ENCODE measurements around the gene ASPSCR1. TPM values are rescaled to one million over a fixed set of nuclear protein-coding genes. Genes with fewer than 3 reads are reported as not detected.
A peak's percentile ranks its signal among the peaks of the same experiment; 100 is the strongest.

Gene ASPSCR1
- total RNA-seq, 1 experiment from 2014 or later = 37.7 TPM

- H3K4me1 Mint-ChIP-seq (ENCODE audit: low read depth, unreplicated experiment) = no peaks in the 10 kb centered on the region
- no peaks in the 10 kb centered on the region for H3K9me3 Mint-ChIP-seq (ENCODE audit: low read depth, unreplicated experiment)
- CTCF ChIA-PET = interaction anchor here (0.6 kb wide), 1 partner anchor 77 kb away, joined by 7 read pairs; no protein-coding TSS in a partner anchor
- no peak overlapping the region for H3K27ac Mint-ChIP-seq (ENCODE audit: unreplicated experiment)
- TF ChIP-seq, protein P1, sequence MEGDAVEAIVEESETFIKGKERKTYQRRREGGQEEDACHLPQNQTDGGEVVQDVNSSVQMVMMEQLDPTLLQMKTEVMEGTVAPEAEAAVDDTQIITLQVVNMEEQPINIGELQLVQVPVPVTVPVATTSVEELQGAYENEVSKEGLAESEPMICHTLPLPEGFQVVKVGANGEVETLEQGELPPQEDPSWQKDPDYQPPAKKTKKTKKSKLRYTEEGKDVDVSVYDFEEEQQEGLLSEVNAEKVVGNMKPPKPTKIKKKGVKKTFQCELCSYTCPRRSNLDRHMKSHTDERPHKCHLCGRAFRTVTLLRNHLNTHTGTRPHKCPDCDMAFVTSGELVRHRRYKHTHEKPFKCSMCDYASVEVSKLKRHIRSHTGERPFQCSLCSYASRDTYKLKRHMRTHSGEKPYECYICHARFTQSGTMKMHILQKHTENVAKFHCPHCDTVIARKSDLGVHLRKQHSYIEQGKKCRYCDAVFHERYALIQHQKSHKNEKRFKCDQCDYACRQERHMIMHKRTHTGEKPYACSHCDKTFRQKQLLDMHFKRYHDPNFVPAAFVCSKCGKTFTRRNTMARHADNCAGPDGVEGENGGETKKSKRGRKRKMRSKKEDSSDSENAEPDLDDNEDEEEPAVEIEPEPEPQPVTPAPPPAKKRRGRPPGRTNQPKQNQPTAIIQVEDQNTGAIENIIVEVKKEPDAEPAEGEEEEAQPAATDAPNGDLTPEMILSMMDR (IDR thresholded peaks at IDR 0.05; ENCODE audit: unreplicated experiment) = no peak
- intact Hi-C loops (cut with micrococcal nuclease; ENCODE audit: unreplicated experiment) = no loop called here
- peaks cover 84% of the 10 kb centered on the region for H3K36me3 Mint-ChIP-seq (ENCODE audit: insufficient read depth, unreplicated experiment)
- no peak for DNase-seq
- H3K4me3 Mint-ChIP-seq (ENCODE audit: low read depth, unreplicated experiment) = no peak overlapping the region
- BruUV-seq (replicated peaks) = TSS peak; percentile 49
- no peaks in the 10 kb centered on the region for H3K27me3 Mint-ChIP-seq (ENCODE audit: unreplicated experiment)
Measured at GRCh38 chr17:82056729-82057621, 79.5 kb downstream of the ASPSCR1 start.

- Mint-ChIP-seq H3K4me3 (ENCODE audit: low read depth, unreplicated experiment) (no peak overlapping the region), H3K27ac (ENCODE audit: unreplicated experiment) (no peak overlapping the region), H3K27me3 (ENCODE audit: unreplicated experiment) (no peaks in the 10 kb centered on the region), H3K36me3 (ENCODE audit: insufficient read depth, unreplicated experiment) (peaks cover 72% of the 10 kb centered on the region), H3K4me1 (ENCODE audit: low read depth, unreplicated experiment) (no peaks in the 10 kb centered on the region), H3K9me3 (ENCODE audit: low read depth, unreplicated experiment) (no peaks in the 10 kb centered on the region)
- no peak for DNase-seq
- intact Hi-C loops (cut with micrococcal nuclease; ENCODE audit: unreplicated experiment) = no loop called here
- TF ChIP-seq, protein P1 (IDR thresholded peaks at IDR 0.05; ENCODE audit: unreplicated experiment) = no peak
- BruUV-seq (replicated peaks) = no TSS peak
- CTCF ChIA-PET = no interaction called here
Measured at GRCh38 chr17:82058230-82058854, 80.9 kb downstream of the ASPSCR1 start.

DNA sequence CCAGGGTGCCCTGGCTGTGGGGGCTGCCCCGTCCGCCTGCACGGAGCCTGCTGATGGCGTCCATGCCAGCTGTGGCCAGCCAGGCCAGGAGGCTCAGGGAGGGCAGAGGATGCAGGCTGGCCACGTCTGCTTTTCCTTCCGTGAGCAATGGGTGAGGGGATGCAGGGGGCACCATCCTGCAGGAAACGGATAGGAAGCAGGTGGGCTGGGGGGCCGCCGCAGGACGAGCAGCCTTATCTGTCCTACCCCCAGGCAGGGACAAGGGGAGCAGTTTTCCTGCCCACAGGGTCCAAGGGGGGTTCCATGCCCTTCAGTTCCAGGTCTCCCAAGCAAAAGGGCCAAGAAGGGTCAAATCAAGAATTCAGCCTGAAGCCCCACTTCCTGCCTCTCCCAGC lies 81.4 kb downstream of the ASPSCR1 start:
- TF ChIP-seq, protein P1 (IDR thresholded peaks at IDR 0.05; ENCODE audit: unreplicated experiment) = no peak
- DNase-seq = no peak
- no peaks in the 10 kb centered on the region for H3K27me3 Mint-ChIP-seq (ENCODE audit: unreplicated experiment)
- H3K36me3 Mint-ChIP-seq (ENCODE audit: insufficient read depth, unreplicated experiment) = peaks cover 68% of the 10 kb centered on the region
- CTCF ChIA-PET = interaction anchor here (0.6 kb wide), 1 partner anchor 16 kb away, joined by 3 read pairs; no protein-coding TSS in a partner anchor
- no peak overlapping the region for H3K27ac Mint-ChIP-seq (ENCODE audit: unreplicated experiment)
- intact Hi-C loops (cut with micrococcal nuclease; ENCODE audit: unreplicated experiment) = no loop called here
- H3K4me3 Mint-ChIP-seq (ENCODE audit: low read depth, unreplicated experiment) = no peak overlapping the region
- H3K4me1 Mint-ChIP-seq (ENCODE audit: low read depth, unreplicated experiment) = no peaks in the 10 kb centered on the region
- no peaks in the 10 kb centered on the region for H3K9me3 Mint-ChIP-seq (ENCODE audit: low read depth, unreplicated experiment)
- BruUV-seq (replicated peaks) = no TSS peak

- H3K9me3 Mint-ChIP-seq (ENCODE audit: low read depth, unreplicated experiment) = no peaks in the 10 kb centered on the region
- peaks cover 68% of the 10 kb centered on the region for H3K36me3 Mint-ChIP-seq (ENCODE audit: insufficient read depth, unreplicated experiment)
- DNase-seq = no peak
- TF ChIP-seq, protein P1 (IDR thresholded peaks at IDR 0.05; ENCODE audit: unreplicated experiment) = no peak
- no peaks in the 10 kb centered on the region for H3K27me3 Mint-ChIP-seq (ENCODE audit: unreplicated experiment)
- no peak overlapping the region for H3K4me3 Mint-ChIP-seq (ENCODE audit: low read depth, unreplicated experiment)
- CTCF ChIA-PET = interaction anchor here (0.6 kb wide), 1 partner anchor 15 kb away, joined by 3 read pairs; no protein-coding TSS in a partner anchor
- H3K27ac Mint-ChIP-seq (ENCODE audit: unreplicated experiment) = no peak overlapping the region
- no TSS peak for BruUV-seq (replicated peaks)
- no peaks in the 10 kb centered on the region for H3K4me1 Mint-ChIP-seq (ENCODE audit: low read depth, unreplicated experiment)
- intact Hi-C loops (cut with micrococcal nuclease; ENCODE audit: unreplicated experiment) = no loop called here
Measured at GRCh38 chr17:82059272-82060000, 82.0 kb downstream of the ASPSCR1 start.

All from Calu3 (cell line).